Endothelial cell (in vitro differentiated cells): ENCODE measurements around the gene ARHGEF11. TPM values are rescaled to one million over a fixed set of nuclear protein-coding genes. Genes with fewer than 3 reads are reported as not detected.

Experiments
- DNase-seq: peaks from one replicate; pipeline ENCODE4 v3.0.0; 2021; ENCODE audit warnings: low spot score
- H3K27ac Mint-ChIP-seq: one replicate; pipeline ENCODE4 v1.8.0; 2021; ENCODE audit warnings: mixed read lengths, inconsistent platforms; ENCODE audit not compliant: unreplicated experiment
- H3K27me3 Mint-ChIP-seq: one replicate; pipeline ENCODE4 v1.8.0; 2021; ENCODE audit warnings: mild to moderate bottlenecking, moderate library complexity, mixed read lengths, inconsistent platforms; ENCODE audit not compliant: unreplicated experiment
- H3K36me3 Mint-ChIP-seq: one replicate; pipeline ENCODE4 v1.8.0; 2021; ENCODE audit warnings: mild to moderate bottlenecking, low read depth, mixed read lengths, inconsistent platforms; ENCODE audit not compliant: unreplicated experiment
- H3K4me1 Mint-ChIP-seq: one replicate; pipeline ENCODE4 v1.8.0; 2021; ENCODE audit warnings: mild to moderate bottlenecking, mixed read lengths, inconsistent platforms; ENCODE audit not compliant: unreplicated experiment
- H3K4me3 Mint-ChIP-seq: one replicate; pipeline ENCODE4 v1.8.0; 2021; ENCODE audit warnings: mild to moderate bottlenecking, mixed read lengths, inconsistent platforms; ENCODE audit not compliant: unreplicated experiment
- H3K9me3 Mint-ChIP-seq: one replicate; pipeline ENCODE4 v1.8.0; 2021; ENCODE audit warnings: mixed read lengths, inconsistent platforms; ENCODE audit not compliant: unreplicated experiment
- total RNA-seq: library from RNA; stranded (reverse); fragmentation: NEBNext Ultra II Directional; extraction: Animal tissue kit (Norgen Biotek cat#: 25700); gene quantifications from one replicate; pipeline ENCODE4 v1.2.1, GENCODE V29; 2021; ENCODE audit not compliant: unreplicated experiment
- TF ChIP-seq, protein P1 (sequence below): fragments of 200-600 bp; sonication (generic); IDR thresholded peaks from one replicate; pipeline ENCODE4 v1.5.0; 2021; ENCODE audit warnings: antibody characterized with exemption; ENCODE audit not compliant: unreplicated experiment

The ARHGEF11 gene
- total RNA-seq, 1 donor from 2014 or later, result 48.4 TPM

DNA sequence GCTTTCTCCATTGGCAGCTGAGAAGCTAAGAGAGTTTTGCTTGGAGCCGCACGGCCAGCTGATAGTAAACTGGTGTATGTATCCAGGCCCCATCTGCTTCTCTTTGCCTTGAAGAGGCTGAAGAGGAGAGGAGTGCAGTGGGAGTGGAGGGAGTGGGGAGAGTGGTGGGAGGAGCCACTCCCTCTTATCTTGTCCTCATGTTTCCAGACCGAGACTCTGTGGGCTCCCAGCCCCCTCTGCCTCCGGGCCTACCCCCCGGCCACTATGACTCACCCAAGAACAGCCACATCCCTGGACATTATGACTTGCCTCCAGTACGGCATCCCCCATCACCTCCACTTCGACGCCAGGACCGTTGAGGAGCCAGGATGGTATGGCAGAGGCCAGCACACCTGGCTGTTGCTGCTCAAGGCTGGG is 131.1 kb downstream of the ARHGEF11 start:
- Mint-ChIP-seq H3K27me3 (peaks cover 10% of the 10 kb centered on the region), H3K4me3 (peak overlapping the region; percentile 79)
- no peak for DNase-seq

DNA sequence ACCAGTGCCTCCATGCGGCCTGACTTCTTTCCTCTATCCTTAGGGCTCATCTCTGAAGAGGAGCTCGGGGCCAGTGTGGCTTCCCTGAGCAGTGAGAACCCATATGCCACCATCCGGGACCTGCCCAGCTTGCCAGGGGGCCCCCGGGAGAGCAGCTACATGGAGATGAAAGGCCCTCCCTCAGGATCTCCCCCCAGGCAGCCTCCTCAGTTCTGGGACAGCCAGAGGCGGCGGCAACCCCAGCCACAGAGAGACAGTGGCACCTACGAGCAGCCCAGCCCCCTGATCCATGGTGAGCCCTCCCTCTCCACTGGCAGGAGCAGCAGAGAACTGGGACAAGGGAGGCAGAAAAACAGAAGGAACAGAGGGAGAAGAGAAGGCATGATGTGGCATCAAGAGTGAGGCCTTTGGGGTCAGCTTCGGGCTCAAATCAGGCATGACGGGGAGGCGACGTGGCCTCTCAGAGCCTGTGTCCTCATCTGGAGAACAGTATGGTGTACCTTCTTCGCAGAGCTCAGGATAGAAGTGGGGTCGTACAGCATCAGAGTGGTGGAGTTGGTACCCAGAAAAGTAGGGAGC is 131.6 kb downstream of the ARHGEF11 start:
- Mint-ChIP-seq H3K27me3 (peaks cover 10% of the 10 kb centered on the region), H3K9me3 (no peaks in the 10 kb centered on the region), H3K27ac (no peak overlapping the region), H3K4me3 (peak overlapping the region; percentile 48), H3K36me3 (peaks cover 60% of the 10 kb centered on the region), H3K4me1 (peaks cover 10% of the 10 kb centered on the region)
- TF ChIP-seq, protein P1, sequence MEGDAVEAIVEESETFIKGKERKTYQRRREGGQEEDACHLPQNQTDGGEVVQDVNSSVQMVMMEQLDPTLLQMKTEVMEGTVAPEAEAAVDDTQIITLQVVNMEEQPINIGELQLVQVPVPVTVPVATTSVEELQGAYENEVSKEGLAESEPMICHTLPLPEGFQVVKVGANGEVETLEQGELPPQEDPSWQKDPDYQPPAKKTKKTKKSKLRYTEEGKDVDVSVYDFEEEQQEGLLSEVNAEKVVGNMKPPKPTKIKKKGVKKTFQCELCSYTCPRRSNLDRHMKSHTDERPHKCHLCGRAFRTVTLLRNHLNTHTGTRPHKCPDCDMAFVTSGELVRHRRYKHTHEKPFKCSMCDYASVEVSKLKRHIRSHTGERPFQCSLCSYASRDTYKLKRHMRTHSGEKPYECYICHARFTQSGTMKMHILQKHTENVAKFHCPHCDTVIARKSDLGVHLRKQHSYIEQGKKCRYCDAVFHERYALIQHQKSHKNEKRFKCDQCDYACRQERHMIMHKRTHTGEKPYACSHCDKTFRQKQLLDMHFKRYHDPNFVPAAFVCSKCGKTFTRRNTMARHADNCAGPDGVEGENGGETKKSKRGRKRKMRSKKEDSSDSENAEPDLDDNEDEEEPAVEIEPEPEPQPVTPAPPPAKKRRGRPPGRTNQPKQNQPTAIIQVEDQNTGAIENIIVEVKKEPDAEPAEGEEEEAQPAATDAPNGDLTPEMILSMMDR, result no peak
- DNase-seq, result no peak

More for the DNA sequence above, 131.1 kb downstream of the ARHGEF11 start:
- Mint-ChIP-seq H3K27ac (no peak overlapping the region), H3K4me1 (peaks cover 10% of the 10 kb centered on the region), H3K36me3 (peaks cover 56% of the 10 kb centered on the region), H3K9me3 (no peaks in the 10 kb centered on the region)
- TF ChIP-seq, protein P1, result no peak

DNA sequence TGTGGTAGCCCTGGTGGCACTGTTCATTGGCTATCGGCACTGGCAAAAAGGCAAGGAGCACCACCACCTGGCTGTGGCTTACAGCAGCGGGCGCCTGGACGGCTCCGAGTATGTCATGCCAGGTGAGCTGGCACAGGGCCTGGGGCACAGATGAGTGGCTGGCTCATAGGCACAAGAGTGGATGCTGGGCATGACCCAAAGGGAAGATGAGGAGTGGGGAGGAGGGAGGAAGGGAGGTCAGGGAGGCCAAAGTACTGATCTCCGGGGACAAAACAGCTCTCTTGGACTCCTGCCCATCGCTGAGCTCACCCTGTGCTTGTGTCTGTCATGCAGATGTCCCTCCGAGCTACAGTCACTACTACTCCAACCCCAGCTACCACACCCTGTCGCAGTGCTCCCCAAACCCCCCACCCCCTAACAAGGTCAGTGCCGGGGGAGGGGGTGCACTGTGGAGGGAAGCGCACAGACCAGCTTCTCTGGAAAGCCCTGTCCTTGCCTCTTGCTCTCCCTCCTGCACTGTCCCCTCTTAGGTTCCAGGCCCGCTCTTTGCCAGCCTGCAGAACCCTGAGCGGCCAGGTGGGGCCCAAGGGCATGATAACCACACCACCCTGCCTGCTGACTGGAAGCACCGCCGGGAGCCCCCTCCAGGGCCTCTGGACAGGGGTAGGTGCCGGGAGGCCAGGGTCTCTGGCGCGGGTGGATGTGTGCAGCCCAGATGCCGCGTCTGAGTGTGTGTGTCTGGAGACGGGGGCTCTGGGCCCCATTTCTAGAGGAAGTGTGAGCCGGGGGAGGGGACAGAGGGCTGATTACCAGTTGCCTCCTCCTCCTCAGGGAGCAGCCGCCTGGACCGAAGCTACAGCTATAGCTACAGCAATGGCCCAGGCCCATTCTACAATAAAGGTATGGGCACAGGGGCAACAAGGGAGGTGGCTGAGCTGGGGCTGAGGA is 132.4 kb downstream of the ARHGEF11 start:
- H3K36me3 Mint-ChIP-seq, result peaks cover 57% of the 10 kb centered on the region
- no peak for DNase-seq
- TF ChIP-seq, protein P1, result no peak
- peaks cover 10% of the 10 kb centered on the region for H3K4me1 Mint-ChIP-seq
- no peak overlapping the region for H3K4me3 Mint-ChIP-seq
- H3K27me3 Mint-ChIP-seq, result peaks cover 10% of the 10 kb centered on the region
- no peak overlapping the region for H3K27ac Mint-ChIP-seq
- H3K9me3 Mint-ChIP-seq, result no peaks in the 10 kb centered on the region

DNA sequence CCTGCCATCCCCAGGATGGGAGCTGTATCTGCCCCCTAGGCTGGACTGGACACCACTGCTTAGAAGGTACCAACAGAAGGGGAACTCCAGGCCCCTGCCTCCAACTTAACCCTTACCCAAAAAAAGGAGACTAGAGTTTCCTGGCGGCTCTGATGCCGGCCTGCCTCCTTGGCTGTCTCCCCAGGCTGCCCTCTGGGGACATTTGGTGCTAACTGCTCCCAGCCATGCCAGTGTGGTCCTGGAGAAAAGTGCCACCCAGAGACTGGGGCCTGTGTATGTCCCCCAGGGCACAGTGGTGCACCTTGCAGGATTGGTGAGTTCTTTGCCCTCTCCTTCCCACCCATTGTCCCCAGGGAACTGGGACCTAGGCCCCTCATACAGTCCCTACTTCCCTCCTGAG is 133.2 kb downstream of the ARHGEF11 start:
- peaks cover 54% of the 10 kb centered on the region for H3K36me3 Mint-ChIP-seq
- no peak overlapping the region for H3K27ac Mint-ChIP-seq
- H3K9me3 Mint-ChIP-seq, result no peaks in the 10 kb centered on the region
- TF ChIP-seq, protein P1, result no peak
- no peak for DNase-seq
- peaks cover 10% of the 10 kb centered on the region for H3K27me3 Mint-ChIP-seq
- H3K4me3 Mint-ChIP-seq, result no peak overlapping the region
- H3K4me1 Mint-ChIP-seq, result peaks cover 10% of the 10 kb centered on the region
